Retinal pigment epithelial cell (primary cell): ENCODE data around the gene SELENON.

Experiments used
- DNase-seq: peaks from one replicate; pipeline ENCODE4 v3.0.0-alpha.2; 2010; ENCODE audit warnings: low read depth
- H3K4me3 ChIP-seq: 2 replicates; pipeline ENCODE4 v1.5.1; 2011; ENCODE audit warnings: mild to moderate bottlenecking, low read length, control low read depth, moderate library complexity
- CTCF ChIP-seq: conservative IDR thresholded peaks from 2 replicates; pipeline ENCODE4 v1.5.1; 2011; ENCODE audit warnings: low read depth, low read length, control low read depth, inconsistent platforms

Gene SELENON

GRCh38 chr1:25765923-25766589 lies 33.9 kb upstream of the SELENON start:
- no peak for TF ChIP-seq CTCF
- DNase-seq: no peak

GRCh38 chr1:25766721-25767436 lies 33.1 kb upstream of the SELENON start:
- DNase-seq: no peak
- no peak overlapping the region for H3K4me3 ChIP-seq
- TF ChIP-seq CTCF: no peak

More at GRCh38 chr1:25765923-25766589, 33.9 kb upstream of the SELENON start:
- H3K4me3 ChIP-seq: no peak overlapping the region

- no peak for TF ChIP-seq CTCF
- no peak overlapping the region for H3K4me3 ChIP-seq
- no peak for DNase-seq
Measured at GRCh38 chr1:25767437-25767770, 32.6 kb upstream of the SELENON start.

GRCh38 chr1:25768999-25769398 lies 31.0 kb upstream of the SELENON start:
- TF ChIP-seq CTCF: no peak
- H3K4me3 ChIP-seq: no peak overlapping the region
- no peak for DNase-seq

GRCh38 chr1:25769625-25770383 lies 30.2 kb upstream of the SELENON start:
- no peak overlapping the region for H3K4me3 ChIP-seq
- TF ChIP-seq CTCF: no peak
- no peak for DNase-seq

- no peak overlapping the region for H3K4me3 ChIP-seq
- no peak for TF ChIP-seq CTCF
- DNase-seq: no peak
Measured at GRCh38 chr1:25770541-25771220, 29.3 kb upstream of the SELENON start.
